ENCODE results near the gene SEC24A. TPM values are rescaled to one million over a fixed set of nuclear protein-coding genes. Genes with fewer than 3 reads are reported as not detected.
"Not testable (repeated sequence)": the region's sequence is repeated elsewhere in the genome, so short reads cannot be mapped to it uniquely, and the experiment has no call there.

The SEC24A gene
- polyA plus RNA-seq, 4 donors, result 20.0 to 25.4 (median 24.7) TPM

DNA sequence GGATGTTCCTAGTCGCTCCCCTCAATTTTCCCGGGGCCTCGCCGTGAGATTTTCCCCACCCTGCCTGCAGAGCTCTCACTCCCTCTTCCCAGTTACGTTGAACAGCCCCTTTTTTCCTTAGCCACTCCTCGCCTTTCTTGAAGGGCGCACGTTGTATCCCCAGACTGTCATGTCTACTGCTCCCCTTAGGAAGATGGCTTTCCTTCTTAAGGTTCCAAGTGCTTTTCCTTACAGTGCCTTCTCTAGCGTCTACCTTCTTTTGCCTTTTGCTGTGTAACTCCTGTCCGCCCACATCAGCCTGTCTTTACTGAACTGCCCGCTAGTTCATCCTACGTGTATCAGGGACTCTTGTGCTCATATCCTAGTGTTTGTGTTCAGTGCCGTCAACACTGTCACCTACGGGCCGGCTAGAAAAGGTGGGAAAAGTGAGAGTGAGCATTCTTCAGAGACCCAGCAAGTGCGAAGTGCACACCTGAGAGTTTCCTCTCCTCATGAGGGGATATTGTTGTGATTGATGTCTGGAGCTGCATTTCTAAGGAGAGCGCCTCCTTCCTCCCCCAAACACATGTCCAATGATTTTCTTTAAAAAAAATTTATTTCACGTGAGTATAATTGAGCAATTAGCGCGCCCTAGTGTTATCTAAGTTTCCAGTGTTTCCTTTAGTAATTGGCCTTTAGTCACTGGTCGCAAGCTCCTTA, 90.5 kb downstream of the SEC24A start:
- peak in 3 of 4 donors; percentile 20 to 38 (median 30) for DNase-seq (ENCODE audit: low read depth in 4 of 4, low spot score in 3 of 4)

- no peak for DNase-seq (ENCODE audit: low read depth in 4 of 4, low spot score in 3 of 4)
Observed at GRCh38 chr5:134741052-134741451, 92.5 kb downstream of the SEC24A start.

DNA sequence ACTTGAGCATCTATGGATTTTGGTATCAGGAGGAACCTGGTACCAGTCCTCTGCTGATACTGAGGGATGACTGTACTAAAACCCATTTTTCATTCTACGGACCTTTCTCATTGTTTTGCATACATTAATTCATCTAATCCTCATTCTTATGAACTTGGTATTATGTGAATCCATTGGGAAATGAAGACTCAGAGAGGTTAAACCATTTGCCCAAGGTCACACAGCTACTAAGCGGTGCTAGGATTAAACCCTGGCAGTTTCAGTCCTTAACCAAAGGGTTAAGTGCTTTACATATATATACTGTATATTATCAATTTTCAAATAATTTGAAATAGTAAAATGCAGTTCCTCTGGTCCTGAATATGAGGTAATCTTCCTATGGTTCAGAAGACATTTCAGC, 93.5 kb downstream of the SEC24A start:
- no peak for DNase-seq (ENCODE audit: low read depth in 4 of 4, low spot score in 3 of 4)

DNA sequence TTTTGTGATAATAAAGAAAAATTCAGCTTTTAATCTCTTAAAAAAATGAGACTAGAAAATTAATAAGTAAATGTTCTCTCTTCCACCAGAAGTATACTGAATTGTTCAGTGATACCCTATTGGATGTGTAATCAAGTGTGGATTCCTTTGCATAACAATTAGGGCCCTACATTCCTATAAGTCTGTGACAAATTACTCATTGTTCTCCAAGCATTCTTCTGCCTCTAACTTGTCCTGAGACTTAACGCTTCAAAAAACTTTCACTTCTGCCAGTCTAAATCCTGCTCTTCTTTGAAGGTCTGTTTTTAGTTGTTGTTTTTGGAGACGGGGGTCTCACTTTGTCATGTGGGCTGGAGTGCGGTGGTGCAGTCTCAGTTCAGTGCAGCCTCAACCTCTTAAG, 100.8 kb downstream of the SEC24A start:
- no peak for DNase-seq (ENCODE audit: low read depth in 4 of 4, low spot score in 3 of 4)

GRCh38 chr5:134758176-134758503, 109.6 kb downstream of the SEC24A start:
- DNase-seq (ENCODE audit: low read depth in 4 of 4, low spot score in 3 of 4), result no peak

- peak; percentile 83 to 87 (median 84) for DNase-seq (ENCODE audit: low read depth in 4 of 4, low spot score in 3 of 4)
Observed at GRCh38 chr5:134758504-134759341, 110.1 kb downstream of the SEC24A start, which contains the start of gene DDX46. Gene DDX46, plus strand, starts transcription at chr5:134758779. Its CDS starts 160 bp downstream, at chr5:134758939.

GRCh38 chr5:134767528-134768291, 119.1 kb downstream of the SEC24A start:
- DNase-seq (ENCODE audit: low read depth in 4 of 4, low spot score in 3 of 4), result not testable (repeated sequence)

GRCh38 chr5:134769206-134769605, 120.6 kb downstream of the SEC24A start:
- no peak for DNase-seq (ENCODE audit: low read depth in 4 of 4, low spot score in 3 of 4)

DNA sequence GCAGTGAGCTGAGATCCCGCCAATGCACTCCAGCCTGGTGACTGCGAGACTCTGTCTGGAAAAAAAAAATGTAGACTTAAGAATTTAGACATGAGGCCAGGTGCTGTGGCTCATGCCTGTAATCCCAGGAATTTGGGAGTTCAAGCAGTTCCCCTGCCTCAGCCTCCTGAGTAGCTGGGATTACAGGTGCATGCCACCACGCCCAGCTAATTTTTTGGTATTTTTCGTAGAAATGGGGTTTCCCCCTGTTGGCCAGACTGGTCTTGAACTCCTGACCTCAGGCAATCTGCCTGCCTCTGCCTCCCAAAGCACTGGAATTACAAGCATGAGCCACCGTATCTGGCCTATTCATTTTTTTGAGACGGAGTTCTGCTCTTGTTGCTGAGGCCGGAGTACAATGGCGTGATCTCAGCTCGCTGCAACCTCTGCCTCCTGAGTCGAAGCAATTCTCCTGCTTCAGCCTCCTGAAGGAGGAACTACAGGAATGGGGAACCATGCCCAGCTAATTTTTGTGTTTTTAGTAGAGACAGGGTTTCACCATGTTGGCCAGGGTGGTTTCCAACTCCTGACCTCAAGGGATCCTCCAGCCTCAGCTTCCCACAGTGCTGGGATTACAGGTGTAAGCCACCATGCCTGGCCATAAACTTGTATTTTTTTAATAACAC, 124.0 kb downstream of the SEC24A start:
- DNase-seq (ENCODE audit: low read depth in 4 of 4, low spot score in 3 of 4), result no peak

DNA sequence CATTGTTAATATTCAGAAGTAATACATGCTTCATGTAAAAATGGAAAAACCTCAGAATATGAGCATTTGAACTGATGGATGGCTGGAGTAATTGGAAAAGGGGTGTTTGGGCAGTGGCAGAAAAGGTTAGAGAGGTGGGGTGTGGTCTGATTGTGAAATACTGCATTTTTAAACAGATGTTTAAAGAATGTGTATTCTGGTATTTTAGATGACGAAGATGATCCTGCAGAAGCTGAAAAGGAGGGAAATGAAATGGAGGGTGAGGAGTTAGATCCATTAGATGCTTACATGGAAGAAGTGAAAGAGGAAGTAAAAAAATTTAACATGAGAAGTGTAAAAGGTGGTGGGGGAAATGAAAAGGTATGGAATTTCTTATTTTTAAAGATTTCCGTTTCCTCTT, 128.8 kb downstream of the SEC24A start:
- no peak for DNase-seq (ENCODE audit: low read depth in 4 of 4, low spot score in 3 of 4)

Other genes starting within 250 kb of the SEC24A start
- gene CDKN2AIPNL, start 236.9 kb upstream of the SEC24A start, polyA plus RNA-seq (ENCODE audit: insufficient read length in 4 of 4), result 10 to 100 TPM; 31.9 to 33.8 (median 33.0) TPM
- 10 to 100 TPM in 3 of 4 donors, 1 to 10 TPM in 1; 9.9 to 13.1 (median 11.8) TPM for gene JADE2, start 123.1 kb upstream of the SEC24A start, polyA plus RNA-seq (ENCODE audit: insufficient read length in 4 of 4)
- 10 to 100 TPM; 36.0 to 43.4 (median 41.8) TPM for gene SAR1B, start 16.0 kb upstream of the SEC24A start, polyA plus RNA-seq (ENCODE audit: insufficient read length in 4 of 4)
- 10 to 100 TPM; 67.6 to 86.4 (median 72.2) TPM for gene CAMLG, start 89.8 kb downstream of the SEC24A start, polyA plus RNA-seq (ENCODE audit: insufficient read length in 4 of 4)
- gene DDX46, start 110.0 kb downstream of the SEC24A start, polyA plus RNA-seq (ENCODE audit: insufficient read length in 4 of 4), result 10 to 100 TPM; 65.2 to 77.7 (median 75.0) TPM
- gene C5orf24, start 197.2 kb downstream of the SEC24A start, polyA plus RNA-seq (ENCODE audit: insufficient read length in 4 of 4), result 100 to 1,000 TPM in 3 of 4 donors, 10 to 100 TPM in 1; 99.0 to 131 (median 125) TPM
- 10 to 100 TPM; 80.1 to 98.4 (median 95.5) TPM for gene TXNDC15, start 225.6 kb downstream of the SEC24A start, polyA plus RNA-seq (ENCODE audit: insufficient read length in 4 of 4)